ENCODE measurements around the gene EIF4E3.

EIF4E3 gene

GRCh38 chr3:71718072-71718471, 7.1 kb downstream of the EIF4E3 start:
- TF ChIP-seq POU6F1 (CRISPR knock-in tag; IDR thresholded peaks at IDR 0.05; ENCODE audit: borderline replicate concordance, low read depth) (no peak), ZFP3 (CRISPR knock-in tag; IDR thresholded peaks at IDR 0.05) (no peak), BACH2 (CRISPR knock-in tag; IDR thresholded peaks at IDR 0.05; ENCODE audit: borderline replicate concordance) (no peak), TOX (CRISPR knock-in tag; IDR thresholded peaks at IDR 0.05; ENCODE audit: borderline replicate concordance) (no peak)

GRCh38 chr3:71714595-71714994, 10.6 kb downstream of the EIF4E3 start:
- TF ChIP-seq CREB5 (CRISPR knock-in tag; IDR thresholded peaks at IDR 0.05; ENCODE audit: low read depth) (no peak), BACH2 (CRISPR knock-in tag; IDR thresholded peaks at IDR 0.05; ENCODE audit: borderline replicate concordance) (no peak), ARNTL (CRISPR knock-in tag; IDR thresholded peaks at IDR 0.05; ENCODE audit: borderline replicate concordance, low read depth) (no peak), RARB (CRISPR knock-in tag; IDR thresholded peaks at IDR 0.05) (no peak), OSR1 (CRISPR knock-in tag; IDR thresholded peaks at IDR 0.05) (no peak), PATZ1 (CRISPR knock-in tag; IDR thresholded peaks at IDR 0.05; ENCODE audit: borderline replicate concordance) (no peak), GLIS3 (CRISPR knock-in tag; IDR thresholded peaks at IDR 0.05) (no peak), ZFP30 (CRISPR knock-in tag; IDR thresholded peaks at IDR 0.05) (no peak), ISL1 (CRISPR knock-in tag; IDR thresholded peaks at IDR 0.05) (no peak), POU6F1 (CRISPR knock-in tag; IDR thresholded peaks at IDR 0.05; ENCODE audit: borderline replicate concordance, low read depth) (no peak), ZC3H10 (CRISPR knock-in tag; IDR thresholded peaks at IDR 0.05) (no peak), ZNF8 (CRISPR knock-in tag; IDR thresholded peaks at IDR 0.05) (no peak), ESRRG (CRISPR knock-in tag; IDR thresholded peaks at IDR 0.05) (no peak), TOX (CRISPR knock-in tag; IDR thresholded peaks at IDR 0.05; ENCODE audit: borderline replicate concordance) (no peak), ZNF565 (CRISPR knock-in tag; conservative IDR thresholded peaks at IDR 0.05; ENCODE audit: low read depth) (no peak), TSHZ2 (CRISPR knock-in tag; IDR thresholded peaks at IDR 0.05) (no peak), CSDC2 (CRISPR knock-in tag; IDR thresholded peaks at IDR 0.05) (no peak), TCF4 (CRISPR knock-in tag; IDR thresholded peaks at IDR 0.05; ENCODE audit: borderline replicate concordance) (no peak)
- ATAC-seq: no peak

More at GRCh38 chr3:71718072-71718471, 7.1 kb downstream of the EIF4E3 start:
- ATAC-seq: no peak

GRCh38 chr3:71713041-71713440, 12.2 kb downstream of the EIF4E3 start:
- ATAC-seq: no peak
- no peak for TF ChIP-seq PPARA (CRISPR knock-in tag; IDR thresholded peaks at IDR 0.05; ENCODE audit: borderline replicate concordance)
- no peak for TF ChIP-seq RARB (CRISPR knock-in tag; IDR thresholded peaks at IDR 0.05)
- TF ChIP-seq ZNF70 (CRISPR knock-in tag; IDR thresholded peaks at IDR 0.05): no peak
- no peak for TF ChIP-seq ARNTL (CRISPR knock-in tag; IDR thresholded peaks at IDR 0.05; ENCODE audit: borderline replicate concordance, low read depth)
- no peak for TF ChIP-seq ESRRG (CRISPR knock-in tag; IDR thresholded peaks at IDR 0.05)
- no peak for TF ChIP-seq TCF4 (CRISPR knock-in tag; IDR thresholded peaks at IDR 0.05; ENCODE audit: borderline replicate concordance)
- TF ChIP-seq SNAI2 (CRISPR knock-in tag; IDR thresholded peaks at IDR 0.05): no peak
- TF ChIP-seq ZFP30 (CRISPR knock-in tag; IDR thresholded peaks at IDR 0.05): no peak
- TF ChIP-seq ZC3H10 (CRISPR knock-in tag; IDR thresholded peaks at IDR 0.05): no peak
- TF ChIP-seq ZFP3 (CRISPR knock-in tag; IDR thresholded peaks at IDR 0.05): no peak
- TF ChIP-seq BACH2 (CRISPR knock-in tag; IDR thresholded peaks at IDR 0.05; ENCODE audit: borderline replicate concordance): no peak
- TF ChIP-seq OSR1 (CRISPR knock-in tag; IDR thresholded peaks at IDR 0.05): no peak
- no peak for TF ChIP-seq GLIS3 (CRISPR knock-in tag; IDR thresholded peaks at IDR 0.05)
- no peak for TF ChIP-seq TSHZ2 (CRISPR knock-in tag; IDR thresholded peaks at IDR 0.05)
- no peak for TF ChIP-seq ZNF565 (CRISPR knock-in tag; conservative IDR thresholded peaks at IDR 0.05; ENCODE audit: low read depth)
- no peak for TF ChIP-seq PATZ1 (CRISPR knock-in tag; IDR thresholded peaks at IDR 0.05; ENCODE audit: borderline replicate concordance)
